ENCODE results near the gene TMTC2.

Gene TMTC2

GRCh38 chr12:82682851-82683261 lies 3.9 kb upstream of the TMTC2 start:
- Histone ChIP-seq H3K23ac (ENCODE audit: low read length in 2 of 2) (no peak overlapping the region), H3K4me3 (ENCODE audit: insufficient read depth in 1 of 2, low read depth in 1 of 2, low read length in 2 of 2) (no peak overlapping the region), H2AFZ (ENCODE audit: low read depth, low read length) (no peak overlapping the region), H3K79me1 (replicated peaks; ENCODE audit: low read length, poor library complexity, severe bottlenecking) (no peaks in the 10 kb centered on the region), H3K27ac (ENCODE audit: low read length, poor library complexity, severe bottlenecking) (no peak overlapping the region), H3K4me2 (ENCODE audit: low read length, poor library complexity, severe bottlenecking) (no peak overlapping the region), H3K4me1 (ENCODE audit: control insufficient read depth, insufficient read depth, low read depth, low read length) (no peaks in the 10 kb centered on the region), H3K36me3 (ENCODE audit: control insufficient read depth in 1 of 2, insufficient read depth in 2 of 2, low read depth in 1 of 2, low read length in 2 of 2) (no peaks in the 10 kb centered on the region), H4K8ac (ENCODE audit: low read length) (no peak overlapping the region), H3K14ac (ENCODE audit: low read length in 2 of 2) (no peak overlapping the region), H3K9ac (ENCODE audit: low read length) (no peak overlapping the region), H3K18ac (ENCODE audit: low read depth in 1 of 2, low read length in 2 of 2) (no peak overlapping the region), H2BK5ac (ENCODE audit: low read depth, low read length, poor library complexity, severe bottlenecking) (no peak overlapping the region), H4K91ac (ENCODE audit: low read length) (no peak overlapping the region), H2AK5ac (ENCODE audit: low read length, severe bottlenecking) (no peak overlapping the region), H2BK120ac (ENCODE audit: low read depth, low read length) (no peak overlapping the region), H2BK15ac (ENCODE audit: low read depth, poor library complexity, severe bottlenecking) (no peak overlapping the region), H2BK12ac (ENCODE audit: low read length in 2 of 2) (no peak overlapping the region), H3K4ac (ENCODE audit: low read depth in 1 of 2, low read length in 2 of 2) (no peak overlapping the region), H3K9me3 (ENCODE audit: control insufficient read depth, low read length) (no peaks in the 10 kb centered on the region), H3K27me3 (ENCODE audit: control insufficient read depth in 1 of 2, insufficient read depth in 1 of 2, low read length in 2 of 2) (peaks cover 0 to 11% of the 10 kb centered on the region in 2 experiments)
- 67% methylated on average over 3 of the region's 4 CpGs for WGBS
- DNase-seq, result no peak

DNA sequence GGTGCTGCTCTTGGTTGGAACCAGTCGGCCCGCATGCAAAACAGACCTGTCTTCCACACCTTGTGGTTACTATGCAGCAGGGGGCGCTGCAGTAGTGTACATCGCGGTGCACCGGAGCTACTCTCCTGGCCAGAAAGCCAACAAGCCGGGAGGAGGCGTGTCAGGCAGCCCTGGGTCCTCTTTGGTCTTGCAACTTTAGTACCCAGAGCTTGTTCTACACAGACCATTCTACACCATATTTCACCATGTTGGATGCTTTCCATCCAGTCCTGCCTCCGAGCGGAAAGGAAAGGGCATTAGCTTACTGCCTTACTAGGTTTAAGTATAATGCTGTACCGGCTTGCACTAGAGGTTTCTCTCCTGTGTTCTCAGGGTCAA lies 927 bp upstream of the TMTC2 start:
- no peak overlapping the region for H2BK120ac ChIP-seq (ENCODE audit: low read depth, low read length)

GRCh38 chr12:82687021-82688011 lies 610 bp downstream of the TMTC2 start:
- no peak overlapping the region for H3K23ac ChIP-seq (ENCODE audit: low read length in 2 of 2)
- H2BK120ac ChIP-seq (ENCODE audit: low read depth, low read length), result no peak overlapping the region
- no peak overlapping the region for H4K8ac ChIP-seq (ENCODE audit: low read length)
- H3K4me3 ChIP-seq (ENCODE audit: insufficient read depth in 1 of 2, low read depth in 1 of 2, low read length in 2 of 2), result peak overlapping the region; percentile 71 to 97
- peak overlapping the region; percentile 92 for H3K4me2 ChIP-seq (ENCODE audit: low read length, poor library complexity, severe bottlenecking)
- H4K91ac ChIP-seq (ENCODE audit: low read length), result no peak overlapping the region
- no peak overlapping the region for H2BK5ac ChIP-seq (ENCODE audit: low read depth, low read length, poor library complexity, severe bottlenecking)
- H3K9me3 ChIP-seq (ENCODE audit: control insufficient read depth, low read length), result no peaks in the 10 kb centered on the region
- peak; percentile 16 for DNase-seq
- peak overlapping the region; percentile 16 for H2AFZ ChIP-seq (ENCODE audit: low read depth, low read length)
- H2BK15ac ChIP-seq (ENCODE audit: low read depth, poor library complexity, severe bottlenecking), result no peak overlapping the region
- H3K4ac ChIP-seq (ENCODE audit: low read depth in 1 of 2, low read length in 2 of 2), result no peak overlapping the region
- H3K27me3 ChIP-seq (ENCODE audit: control insufficient read depth in 1 of 2, insufficient read depth in 1 of 2, low read length in 2 of 2), result peaks cover 0 to 8% of the 10 kb centered on the region in 2 experiments
- no peaks in the 10 kb centered on the region for H3K36me3 ChIP-seq (ENCODE audit: control insufficient read depth in 1 of 2, insufficient read depth in 2 of 2, low read depth in 1 of 2, low read length in 2 of 2)
- H3K79me1 ChIP-seq (replicated peaks; ENCODE audit: low read length, poor library complexity, severe bottlenecking), result peaks cover 4% of the 10 kb centered on the region
- WGBS, result under 1% methylated on average over 71 of the region's 75 CpGs
- peaks cover 2% of the 10 kb centered on the region for H3K4me1 ChIP-seq (ENCODE audit: control insufficient read depth, insufficient read depth, low read depth, low read length)
- H3K9ac ChIP-seq (ENCODE audit: low read length), result peak overlapping the region; percentile 91
- H3K27ac ChIP-seq (ENCODE audit: low read length, poor library complexity, severe bottlenecking), result peak overlapping the region; percentile 21
- peak overlapping the region in 1 of 2 experiments; percentile 55 for H3K18ac ChIP-seq (ENCODE audit: low read depth in 1 of 2, low read length in 2 of 2)
- H2AK5ac ChIP-seq (ENCODE audit: low read length, severe bottlenecking), result no peak overlapping the region
- H2BK12ac ChIP-seq (ENCODE audit: low read length in 2 of 2), result no peak overlapping the region
- H3K14ac ChIP-seq (ENCODE audit: low read length in 2 of 2), result no peak overlapping the region

More for the DNA sequence above, 927 bp upstream of the TMTC2 start:
- Histone ChIP-seq H2AK5ac (ENCODE audit: low read length, severe bottlenecking) (no peak overlapping the region), H3K4me1 (ENCODE audit: control insufficient read depth, insufficient read depth, low read depth, low read length) (peaks cover 2% of the 10 kb centered on the region), H3K9me3 (ENCODE audit: control insufficient read depth, low read length) (no peaks in the 10 kb centered on the region), H3K4me2 (ENCODE audit: low read length, poor library complexity, severe bottlenecking) (peak overlapping the region; percentile 91), H3K27me3 (ENCODE audit: control insufficient read depth in 1 of 2, insufficient read depth in 1 of 2, low read length in 2 of 2) (peaks cover 0 to 11% of the 10 kb centered on the region in 2 experiments), H2AFZ (ENCODE audit: low read depth, low read length) (peak overlapping the region; percentile 84), H3K79me1 (replicated peaks; ENCODE audit: low read length, poor library complexity, severe bottlenecking) (peaks cover 4% of the 10 kb centered on the region), H4K91ac (ENCODE audit: low read length) (no peak overlapping the region), H3K4ac (ENCODE audit: low read depth in 1 of 2, low read length in 2 of 2) (no peak overlapping the region), H3K4me3 (ENCODE audit: insufficient read depth in 1 of 2, low read depth in 1 of 2, low read length in 2 of 2) (peak overlapping the region; percentile 71 to 97), H3K23ac (ENCODE audit: low read length in 2 of 2) (no peak overlapping the region), H4K8ac (ENCODE audit: low read length) (no peak overlapping the region), H2BK12ac (ENCODE audit: low read length in 2 of 2) (no peak overlapping the region), H3K18ac (ENCODE audit: low read depth in 1 of 2, low read length in 2 of 2) (peak overlapping the region in 1 of 2 experiments; percentile 4), H2BK5ac (ENCODE audit: low read depth, low read length, poor library complexity, severe bottlenecking) (no peak overlapping the region), H2BK15ac (ENCODE audit: low read depth, poor library complexity, severe bottlenecking) (no peak overlapping the region), H3K14ac (ENCODE audit: low read length in 2 of 2) (no peak overlapping the region), H3K27ac (ENCODE audit: low read length, poor library complexity, severe bottlenecking) (peak overlapping the region; percentile 90), H3K36me3 (ENCODE audit: control insufficient read depth in 1 of 2, insufficient read depth in 2 of 2, low read depth in 1 of 2, low read length in 2 of 2) (no peaks in the 10 kb centered on the region), H3K9ac (ENCODE audit: low read length) (peak overlapping the region; percentile 91)
- DNase-seq, result peak; percentile 92
- WGBS, result 2% methylated on average over 11 of the region's 11 CpGs

DNA sequence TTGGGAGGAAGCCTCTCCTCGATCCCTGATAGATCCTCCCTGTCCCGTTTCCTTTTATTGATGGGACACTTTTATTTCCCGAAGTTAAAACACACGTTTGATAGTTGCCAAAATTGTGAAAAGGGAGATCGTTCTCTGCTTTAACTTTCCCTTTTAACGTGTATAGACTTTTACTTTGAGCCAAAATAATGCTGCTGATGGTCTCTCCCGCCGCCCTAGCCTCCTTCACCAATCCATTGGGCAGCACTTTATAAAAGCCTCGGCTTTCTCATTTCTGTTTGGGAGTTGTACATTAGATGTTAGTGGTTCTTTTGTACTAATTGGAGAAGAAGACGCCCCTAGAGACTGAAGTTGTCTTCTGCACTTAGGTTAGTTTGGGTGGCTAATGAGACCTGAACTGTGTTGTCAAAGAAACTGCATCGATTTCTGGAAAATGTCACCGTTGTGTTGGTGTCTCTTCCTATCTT lies 1.4 kb downstream of the TMTC2 start:
- Histone ChIP-seq H3K36me3 (ENCODE audit: control insufficient read depth in 1 of 2, insufficient read depth in 2 of 2, low read depth in 1 of 2, low read length in 2 of 2) (no peaks in the 10 kb centered on the region), H2BK15ac (ENCODE audit: low read depth, poor library complexity, severe bottlenecking) (no peak overlapping the region), H3K9me3 (ENCODE audit: control insufficient read depth, low read length) (no peaks in the 10 kb centered on the region), H2AK5ac (ENCODE audit: low read length, severe bottlenecking) (no peak overlapping the region), H3K4me3 (ENCODE audit: insufficient read depth in 1 of 2, low read depth in 1 of 2, low read length in 2 of 2) (peak overlapping the region in 1 of 2 experiments; percentile 97), H2BK12ac (ENCODE audit: low read length in 2 of 2) (no peak overlapping the region), H3K18ac (ENCODE audit: low read depth in 1 of 2, low read length in 2 of 2) (no peak overlapping the region), H4K91ac (ENCODE audit: low read length) (no peak overlapping the region), H2BK5ac (ENCODE audit: low read depth, low read length, poor library complexity, severe bottlenecking) (peak overlapping the region; percentile 54), H3K4ac (ENCODE audit: low read depth in 1 of 2, low read length in 2 of 2) (no peak overlapping the region), H3K27me3 (ENCODE audit: control insufficient read depth in 1 of 2, insufficient read depth in 1 of 2, low read length in 2 of 2) (peaks cover 0 to 6% of the 10 kb centered on the region in 2 experiments), H3K9ac (ENCODE audit: low read length) (peak overlapping the region; percentile 91), H2BK120ac (ENCODE audit: low read depth, low read length) (no peak overlapping the region), H3K79me1 (replicated peaks; ENCODE audit: low read length, poor library complexity, severe bottlenecking) (peaks cover 4% of the 10 kb centered on the region), H3K4me2 (ENCODE audit: low read length, poor library complexity, severe bottlenecking) (peak overlapping the region; percentile 92), H3K23ac (ENCODE audit: low read length in 2 of 2) (no peak overlapping the region), H3K14ac (ENCODE audit: low read length in 2 of 2) (no peak overlapping the region), H2AFZ (ENCODE audit: low read depth, low read length) (no peak overlapping the region), H3K27ac (ENCODE audit: low read length, poor library complexity, severe bottlenecking) (no peak overlapping the region), H4K8ac (ENCODE audit: low read length) (no peak overlapping the region), H3K4me1 (ENCODE audit: control insufficient read depth, insufficient read depth, low read depth, low read length) (peaks cover 2% of the 10 kb centered on the region)
- WGBS, result 23% methylated on average over 9 of the region's 12 CpGs
- DNase-seq, result peak; percentile 19

Measured in mesenchymal stem cell (in vitro differentiated cells and primary cell).